Activated T-cell treated with anti-CD3 and anti-CD28 coated beads for 4 hours (primary cell): ENCODE results near the gene PCMT1.
"Not testable (repeated sequence)": the region's sequence is repeated elsewhere in the genome, so short reads cannot be mapped to it uniquely, and the experiment has no call there.

Source experiments
- DNase-seq: peaks from one replicate; pipeline ENCODE4 v3.0.0-alpha.2; 2020

PCMT1 gene

GRCh38 chr6:149749594-149750135 is at the start of gene PCMT1:
Gene PCMT1 (plus strand): TSS chr6:149749741. CDS start chr6:149749902, 161 bp downstream.
- peak; percentile 85 for DNase-seq

- DNase-seq, result no peak
Measured at GRCh38 chr6:149701714-149702113, 47.8 kb upstream of the PCMT1 start.

- no peak for DNase-seq
Measured at GRCh38 chr6:149711711-149712110, 37.8 kb upstream of the PCMT1 start.

- no peak for DNase-seq
Measured at GRCh38 chr6:149714442-149714841, 35.1 kb upstream of the PCMT1 start.

GRCh38 chr6:149716181-149716963 is 33.2 kb upstream of the PCMT1 start:
- no peak for DNase-seq

GRCh38 chr6:149717255-149717587 is 32.3 kb upstream of the PCMT1 start:
- no peak for DNase-seq

- peak; percentile 88 for DNase-seq
Measured at GRCh38 chr6:149717588-149718458, 31.7 kb upstream of the PCMT1 start, which contains the start of gene LATS1. Gene LATS1 (minus strand): TSS chr6:149718101. CDS start chr6:149702126, 15,975 bp downstream.

GRCh38 chr6:149719531-149719930 is 30.0 kb upstream of the PCMT1 start:
- no peak for DNase-seq

GRCh38 chr6:149723262-149723661 is 26.3 kb upstream of the PCMT1 start:
- DNase-seq, result no peak

- DNase-seq, result peak; percentile 30
Measured at GRCh38 chr6:149723771-149724417, 25.6 kb upstream of the PCMT1 start.

GRCh38 chr6:149725785-149726184 is 23.8 kb upstream of the PCMT1 start:
- DNase-seq, result no peak

- DNase-seq, result no peak
Measured at GRCh38 chr6:149727793-149728498, 21.6 kb upstream of the PCMT1 start.

GRCh38 chr6:149728499-149729234 is 20.9 kb upstream of the PCMT1 start:
- no peak for DNase-seq

- no peak for DNase-seq
Measured at GRCh38 chr6:149729824-149730223, 19.7 kb upstream of the PCMT1 start.

- no peak for DNase-seq
Measured at GRCh38 chr6:149733089-149733720, 16.3 kb upstream of the PCMT1 start.

- no peak for DNase-seq
Measured at GRCh38 chr6:149734915-149735314, 14.6 kb upstream of the PCMT1 start.

GRCh38 chr6:149745252-149745651 is 4.3 kb upstream of the PCMT1 start:
- DNase-seq, result not testable (repeated sequence)

GRCh38 chr6:149746147-149746946 is 3.2 kb upstream of the PCMT1 start, which contains the start of gene NUP43:
Gene NUP43 (minus strand): TSS chr6:149746529. CDS start chr6:149746495, 34 bp downstream.
- DNase-seq, result peak; percentile 88

GRCh38 chr6:149749082-149749593 is 403 bp upstream of the PCMT1 start:
- not testable (repeated sequence) for DNase-seq

- DNase-seq, result peak; percentile 36
Measured at GRCh38 chr6:149750136-149750609, 632 bp downstream of the PCMT1 start.
